ENCODE measurements around the gene CFAP410.

The CFAP410 gene

GRCh38 chr21:44300262-44300959, 38.8 kb downstream of the CFAP410 start:
- DNase-seq (ENCODE audit: low spot score): no peak

GRCh38 chr21:44299458-44300261, 39.5 kb downstream of the CFAP410 start, which contains the start of gene PFKL:
Gene PFKL (plus strand): TSS chr21:44300053. CDS start chr21:44300106, 53 bp downstream.
- DNase-seq (ENCODE audit: low spot score): peak; percentile 26

- DNase-seq (ENCODE audit: low spot score): no peak
Observed at GRCh38 chr21:44299085-44299457, 40.1 kb downstream of the CFAP410 start.

- DNase-seq (ENCODE audit: low spot score): no peak
Observed at GRCh38 chr21:44298301-44298700, 40.9 kb downstream of the CFAP410 start.

GRCh38 chr21:44297525-44298290, 41.5 kb downstream of the CFAP410 start:
- peak; percentile 68 for DNase-seq (ENCODE audit: low spot score)

- DNase-seq (ENCODE audit: low spot score): no peak
Observed at GRCh38 chr21:44296916-44297315, 42.3 kb downstream of the CFAP410 start.

- no peak for DNase-seq (ENCODE audit: low spot score)
Observed at GRCh38 chr21:44296103-44296519, 43.1 kb downstream of the CFAP410 start.

- DNase-seq (ENCODE audit: low spot score): no peak
Observed at GRCh38 chr21:44295646-44296045, 43.5 kb downstream of the CFAP410 start.

- DNase-seq (ENCODE audit: low spot score): no peak
Observed at GRCh38 chr21:44295163-44295573, 44.0 kb downstream of the CFAP410 start.

GRCh38 chr21:44294391-44295162, 44.6 kb downstream of the CFAP410 start:
- DNase-seq (ENCODE audit: low spot score): no peak

GRCh38 chr21:44293551-44294231, 45.5 kb downstream of the CFAP410 start:
- DNase-seq (ENCODE audit: low spot score): no peak

GRCh38 chr21:44292812-44293195, 46.4 kb downstream of the CFAP410 start:
- DNase-seq (ENCODE audit: low spot score): no peak

GRCh38 chr21:44291936-44292811, 47.0 kb downstream of the CFAP410 start:
- DNase-seq (ENCODE audit: low spot score): no peak

- DNase-seq (ENCODE audit: low spot score): no peak
Observed at GRCh38 chr21:44291078-44291935, 47.9 kb downstream of the CFAP410 start.

GRCh38 chr21:44290327-44291077, 48.7 kb downstream of the CFAP410 start:
- no peak for DNase-seq (ENCODE audit: low spot score)

GRCh38 chr21:44289381-44290010, 49.7 kb downstream of the CFAP410 start:
- DNase-seq (ENCODE audit: low spot score): no peak

- no peak for DNase-seq (ENCODE audit: low spot score)
Observed at GRCh38 chr21:44288251-44289110, 50.7 kb downstream of the CFAP410 start.

Data from SK-N-DZ (cell line).